Measurements from ENCODE around the gene GRK5. TPM values are rescaled to one million over a fixed set of nuclear protein-coding genes. Genes with fewer than 3 reads are reported as not detected.

The GRK5 gene
- polyA plus RNA-seq, 1 donor from 2014 or later = 34.9 TPM

DNA sequence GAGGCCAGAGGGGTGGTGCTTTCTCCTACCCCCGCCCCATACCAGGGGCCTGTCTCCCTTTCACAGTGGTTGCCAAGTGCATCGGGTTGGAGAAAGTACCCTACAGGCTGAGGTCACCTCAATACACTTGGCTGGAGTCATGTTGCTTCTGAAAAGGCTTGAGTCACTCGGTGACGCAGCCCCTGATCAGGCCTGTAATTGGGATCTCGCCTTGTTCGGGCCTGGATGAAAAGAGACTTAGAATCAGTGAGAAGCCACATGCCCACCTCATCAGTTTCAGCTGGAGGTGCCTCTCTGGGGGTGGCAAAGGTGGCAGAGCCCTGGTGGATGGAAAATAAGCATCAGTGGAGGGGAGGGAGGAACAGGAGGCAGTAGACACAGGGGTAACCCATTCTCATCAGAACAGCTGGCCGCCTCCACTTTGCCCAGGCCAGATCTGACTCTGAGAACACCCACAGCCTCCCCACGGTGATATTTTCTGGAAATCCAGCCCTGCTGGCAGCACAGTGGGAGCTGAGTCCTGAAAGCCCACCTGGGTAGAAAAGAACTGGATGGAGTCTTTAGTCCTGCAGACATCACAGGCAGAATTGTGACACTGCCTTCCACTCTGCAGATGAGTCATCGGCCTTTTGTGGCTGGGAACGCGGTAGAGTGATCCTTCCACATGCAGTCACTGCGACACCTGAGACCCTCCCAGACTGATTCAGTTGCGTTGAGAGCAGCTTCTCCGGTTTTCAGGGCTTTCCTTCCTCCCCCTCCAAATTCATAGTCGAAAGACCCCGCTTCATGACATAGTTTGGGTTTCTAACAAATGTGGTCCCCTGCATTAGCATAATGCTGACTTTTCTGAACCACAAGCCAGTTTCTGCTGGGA, 108.0 kb downstream of the GRK5 start:
- H3K27ac ChIP-seq (ENCODE audit: low read length) = no peak overlapping the region
- H3K9me2 ChIP-seq (ENCODE audit: insufficient read depth, low read length) = no peaks in the 10 kb centered on the region
- H3K9ac ChIP-seq (ENCODE audit: low read length) = no peak overlapping the region
- H2AFZ ChIP-seq (ENCODE audit: low read depth, low read length) = no peak overlapping the region
- no peaks in the 10 kb centered on the region for H3K79me2 ChIP-seq (replicated peaks; ENCODE audit: insufficient read depth, low read length)
- no peaks in the 10 kb centered on the region for H4K20me1 ChIP-seq (ENCODE audit: insufficient read depth)
- TF ChIP-seq SMC3 (conservative IDR thresholded peaks at IDR 0.05; ENCODE audit: poor library complexity) (no peak), EZH2 (IDR thresholded peaks at IDR 0.05; ENCODE audit: borderline replicate concordance, insufficient read depth, low read length, poor library complexity, severe bottlenecking) (no peak), REST (IDR thresholded peaks at IDR 0.05; ENCODE audit: borderline replicate concordance) (no peak), TAF1 (IDR thresholded peaks at IDR 0.05; ENCODE audit: low read depth) (no peak), MXI1 (conservative IDR thresholded peaks at IDR 0.05; ENCODE audit: poor library complexity, severe bottlenecking) (no peak), RAD21 (conservative IDR thresholded peaks at IDR 0.05) (no peak), EP300 (conservative IDR thresholded peaks at IDR 0.05; ENCODE audit: poor library complexity, severe bottlenecking) (no peak), POLR2AphosphoS5 (IDR thresholded peaks at IDR 0.05) (no peak)
- TF ChIP-seq, protein P1, sequence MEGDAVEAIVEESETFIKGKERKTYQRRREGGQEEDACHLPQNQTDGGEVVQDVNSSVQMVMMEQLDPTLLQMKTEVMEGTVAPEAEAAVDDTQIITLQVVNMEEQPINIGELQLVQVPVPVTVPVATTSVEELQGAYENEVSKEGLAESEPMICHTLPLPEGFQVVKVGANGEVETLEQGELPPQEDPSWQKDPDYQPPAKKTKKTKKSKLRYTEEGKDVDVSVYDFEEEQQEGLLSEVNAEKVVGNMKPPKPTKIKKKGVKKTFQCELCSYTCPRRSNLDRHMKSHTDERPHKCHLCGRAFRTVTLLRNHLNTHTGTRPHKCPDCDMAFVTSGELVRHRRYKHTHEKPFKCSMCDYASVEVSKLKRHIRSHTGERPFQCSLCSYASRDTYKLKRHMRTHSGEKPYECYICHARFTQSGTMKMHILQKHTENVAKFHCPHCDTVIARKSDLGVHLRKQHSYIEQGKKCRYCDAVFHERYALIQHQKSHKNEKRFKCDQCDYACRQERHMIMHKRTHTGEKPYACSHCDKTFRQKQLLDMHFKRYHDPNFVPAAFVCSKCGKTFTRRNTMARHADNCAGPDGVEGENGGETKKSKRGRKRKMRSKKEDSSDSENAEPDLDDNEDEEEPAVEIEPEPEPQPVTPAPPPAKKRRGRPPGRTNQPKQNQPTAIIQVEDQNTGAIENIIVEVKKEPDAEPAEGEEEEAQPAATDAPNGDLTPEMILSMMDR (IDR thresholded peaks at IDR 0.05; ENCODE audit: poor library complexity, severe bottlenecking) = no peak
- no peaks in the 10 kb centered on the region for H3F3A ChIP-seq (ENCODE audit: insufficient read depth, low read length, poor library complexity, severe bottlenecking)
- no peaks in the 10 kb centered on the region for H3K27me3 ChIP-seq (ENCODE audit: insufficient read depth, low read depth, low read length)
- no peak overlapping the region for H3K4me3 ChIP-seq (ENCODE audit: low read length)
- H3K9me3 ChIP-seq (ENCODE audit: low read length) = no peaks in the 10 kb centered on the region
- H3K36me3 ChIP-seq (ENCODE audit: insufficient read depth, low read length) = no peaks in the 10 kb centered on the region
- no peak overlapping the region for H3K4me2 ChIP-seq (ENCODE audit: low read length)

DNA sequence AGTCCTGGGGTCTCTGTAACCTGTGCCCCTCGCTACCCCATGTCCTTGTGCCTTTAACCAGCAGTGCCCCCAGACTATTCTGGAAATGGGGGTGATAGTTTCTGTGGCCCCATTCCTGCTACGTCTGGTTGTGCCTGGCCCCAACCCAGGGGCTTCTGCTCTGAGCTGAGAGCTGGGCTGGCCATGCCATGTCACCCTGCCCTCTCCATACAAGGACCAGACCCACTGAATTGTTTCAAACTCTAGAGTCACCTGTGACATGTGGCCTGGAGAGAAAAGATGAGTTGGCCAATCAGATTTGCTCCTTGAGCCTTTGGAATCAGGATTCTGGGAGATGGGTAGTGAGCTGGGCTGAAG, 108.6 kb downstream of the GRK5 start:
- Histone ChIP-seq H3K9ac (ENCODE audit: low read length) (no peak overlapping the region), H3K27ac (ENCODE audit: low read length) (no peak overlapping the region), H3K4me2 (ENCODE audit: low read length) (no peak overlapping the region)

More for the DNA sequence above, 108.6 kb downstream of the GRK5 start:
- H3K79me2 ChIP-seq (replicated peaks; ENCODE audit: insufficient read depth, low read length) = no peaks in the 10 kb centered on the region
- no peaks in the 10 kb centered on the region for H3K9me3 ChIP-seq (ENCODE audit: low read length)
- no peaks in the 10 kb centered on the region for H3K27me3 ChIP-seq (ENCODE audit: insufficient read depth, low read depth, low read length)
- no peaks in the 10 kb centered on the region for H3F3A ChIP-seq (ENCODE audit: insufficient read depth, low read length, poor library complexity, severe bottlenecking)
- H4K20me1 ChIP-seq (ENCODE audit: insufficient read depth) = no peaks in the 10 kb centered on the region
- no peak overlapping the region for H2AFZ ChIP-seq (ENCODE audit: low read depth, low read length)
- TF ChIP-seq SMC3 (conservative IDR thresholded peaks at IDR 0.05; ENCODE audit: poor library complexity) (no peak), RAD21 (conservative IDR thresholded peaks at IDR 0.05) (no peak), MXI1 (conservative IDR thresholded peaks at IDR 0.05; ENCODE audit: poor library complexity, severe bottlenecking) (no peak)
- no peaks in the 10 kb centered on the region for H3K9me2 ChIP-seq (ENCODE audit: insufficient read depth, low read length)
- H3K36me3 ChIP-seq (ENCODE audit: insufficient read depth, low read length) = no peaks in the 10 kb centered on the region
- no peak overlapping the region for H3K4me3 ChIP-seq (ENCODE audit: low read length)
